Bronchial epithelial cell (primary cell): Measurements from ENCODE around the gene ITGB7. TPM values are rescaled to one million over a fixed set of nuclear protein-coding genes. Genes with fewer than 3 reads are reported as not detected.

ENCODE experiments used
- DNase-seq: peaks from one replicate; pipeline ENCODE4 v3.0.0-alpha.2; 2010; ENCODE audit warnings: low read depth
- FAIRE-seq: peaks from 2 replicates; lab custom pipeline; 2011; peaks lifted over from hg19 to GRCh38; lab: Jason Lieb, UNC
- H3K27me3 ChIP-seq: 2 replicates; pipeline ENCODE4 v1.5.1; 2011; ENCODE audit warnings: low read length; ENCODE audit not compliant: control insufficient read depth, insufficient read depth
- H3K36me3 ChIP-seq: 2 replicates; pipeline ENCODE4 v1.5.1; 2011; ENCODE audit warnings: low read length; ENCODE audit not compliant: control insufficient read depth, insufficient read depth
- H3K4me3 ChIP-seq: 2 replicates; pipeline ENCODE4 v1.5.1; 2011; ENCODE audit warnings: mild to moderate bottlenecking, low read depth, low read length, control low read depth
- total RNA-seq: library from RNA; depleted of rRNA; stranded (reverse); fragments of >200 nt; gene quantifications from 2 replicates; pipeline ENCODE4 v1.2.1, GENCODE V29; 2014
- TF ChIP-seq, protein P1 (sequence below): IDR thresholded peaks from 2 replicates; pipeline ENCODE4 v1.5.1; 2011; ENCODE audit warnings: mild to moderate bottlenecking, moderate library complexity, low read length, control low read depth, inconsistent platforms; ENCODE audit not compliant: insufficient read depth, severe bottlenecking

The ITGB7 gene
- total RNA-seq, 1 donor from 2014 or later = 8.4 TPM

GRCh38 chr12:53200107-53200457, 7.0 kb downstream of the ITGB7 start:
- no peaks in the 10 kb centered on the region for H3K36me3 ChIP-seq
- TF ChIP-seq, protein P1, sequence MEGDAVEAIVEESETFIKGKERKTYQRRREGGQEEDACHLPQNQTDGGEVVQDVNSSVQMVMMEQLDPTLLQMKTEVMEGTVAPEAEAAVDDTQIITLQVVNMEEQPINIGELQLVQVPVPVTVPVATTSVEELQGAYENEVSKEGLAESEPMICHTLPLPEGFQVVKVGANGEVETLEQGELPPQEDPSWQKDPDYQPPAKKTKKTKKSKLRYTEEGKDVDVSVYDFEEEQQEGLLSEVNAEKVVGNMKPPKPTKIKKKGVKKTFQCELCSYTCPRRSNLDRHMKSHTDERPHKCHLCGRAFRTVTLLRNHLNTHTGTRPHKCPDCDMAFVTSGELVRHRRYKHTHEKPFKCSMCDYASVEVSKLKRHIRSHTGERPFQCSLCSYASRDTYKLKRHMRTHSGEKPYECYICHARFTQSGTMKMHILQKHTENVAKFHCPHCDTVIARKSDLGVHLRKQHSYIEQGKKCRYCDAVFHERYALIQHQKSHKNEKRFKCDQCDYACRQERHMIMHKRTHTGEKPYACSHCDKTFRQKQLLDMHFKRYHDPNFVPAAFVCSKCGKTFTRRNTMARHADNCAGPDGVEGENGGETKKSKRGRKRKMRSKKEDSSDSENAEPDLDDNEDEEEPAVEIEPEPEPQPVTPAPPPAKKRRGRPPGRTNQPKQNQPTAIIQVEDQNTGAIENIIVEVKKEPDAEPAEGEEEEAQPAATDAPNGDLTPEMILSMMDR = no peak
- DNase-seq (no peak), FAIRE-seq (no peak)
- H3K27me3 ChIP-seq = no peaks in the 10 kb centered on the region
- no peak overlapping the region for H3K4me3 ChIP-seq

DNA sequence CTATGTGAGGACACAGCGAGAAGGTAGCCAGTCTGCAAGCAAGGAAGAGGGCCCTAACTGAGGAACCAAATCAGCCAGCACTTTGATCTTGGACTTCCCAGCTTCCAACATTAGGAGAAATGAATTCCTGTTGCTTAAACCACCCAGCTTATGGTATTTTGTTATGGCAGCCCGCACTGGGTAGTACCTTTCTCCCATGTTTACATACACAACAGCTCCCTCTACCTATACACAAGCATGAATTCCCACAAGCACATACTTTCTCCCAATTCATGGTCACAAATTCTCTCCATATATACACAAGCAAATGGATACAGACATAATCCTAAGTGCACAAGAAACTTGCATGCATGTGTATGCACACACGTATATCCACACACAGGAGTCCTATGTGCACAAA, 7.4 kb downstream of the ITGB7 start:
- DNase-seq (no peak), FAIRE-seq (no peak)
- TF ChIP-seq, protein P1 = no peak

DNA sequence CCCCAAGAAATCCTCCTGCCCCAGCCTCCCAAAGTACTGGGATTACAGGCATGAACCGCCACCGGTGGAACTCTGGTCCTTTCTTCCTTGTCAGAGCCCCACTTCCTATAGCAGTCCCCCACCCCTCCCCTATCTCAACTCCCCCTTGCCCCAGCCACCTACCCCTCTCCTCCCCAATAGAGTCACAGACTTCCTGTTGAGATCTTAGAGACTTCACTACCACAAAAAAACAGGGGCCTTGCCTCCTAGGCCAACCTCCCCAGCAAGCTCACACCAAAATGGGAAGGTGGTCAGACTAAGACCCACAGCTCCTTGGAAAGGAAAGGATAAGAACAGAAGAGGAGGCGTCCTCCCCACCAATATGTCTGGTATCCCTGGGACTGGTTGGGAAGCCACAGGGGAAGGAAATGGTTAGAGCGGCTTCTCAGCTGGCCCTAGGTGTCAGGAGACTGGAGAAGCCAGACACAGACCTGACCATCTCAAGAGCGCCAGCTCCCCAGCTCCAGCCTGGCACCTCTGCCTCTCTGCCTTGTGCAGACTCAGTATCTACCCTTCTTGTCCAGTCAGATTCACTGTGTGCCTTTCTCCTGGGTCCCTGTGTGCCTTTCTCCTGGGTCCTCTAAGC, 8.5 kb downstream of the ITGB7 start:
- TF ChIP-seq, protein P1 = no peak
- DNase-seq (no peak), FAIRE-seq (no peak)
- Histone ChIP-seq H3K27me3 (no peaks in the 10 kb centered on the region), H3K4me3 (no peak overlapping the region), H3K36me3 (no peaks in the 10 kb centered on the region)

More for the DNA sequence above, 7.4 kb downstream of the ITGB7 start:
- Histone ChIP-seq H3K27me3 (no peaks in the 10 kb centered on the region), H3K36me3 (no peaks in the 10 kb centered on the region), H3K4me3 (no peak overlapping the region)

GRCh38 chr12:53197011-53197640, 9.9 kb downstream of the ITGB7 start:
- TF ChIP-seq, protein P1 = no peak
- Histone ChIP-seq H3K36me3 (no peaks in the 10 kb centered on the region), H3K27me3 (no peaks in the 10 kb centered on the region), H3K4me3 (no peak overlapping the region)
- no peak for FAIRE-seq
- DNase-seq = no peak

GRCh38 chr12:53196486-53196885, 10.6 kb downstream of the ITGB7 start:
- Histone ChIP-seq H3K27me3 (no peaks in the 10 kb centered on the region), H3K36me3 (no peaks in the 10 kb centered on the region), H3K4me3 (no peak overlapping the region)
- DNase-seq (no peak), FAIRE-seq (no peak)
- TF ChIP-seq, protein P1 = peak; percentile 4
